ENCODE results near the gene PDRG1. TPM values are rescaled to one million over a fixed set of nuclear protein-coding genes. Genes with fewer than 3 reads are reported as not detected.

Gene PDRG1
- total RNA-seq, 1 experiment from 2014 or later = 23.9 TPM

Other genes with a start within 250 kb of the PDRG1 start
- gene BCL2L1, start 229.2 kb downstream of the PDRG1 start, total RNA-seq (2014; rRNA removed; shearing (Covaris generic)) = 33.1 and 33.4 TPM in 2 replicates
- gene TPX2, start 212.8 kb downstream of the PDRG1 start, total RNA-seq (2014; rRNA removed; shearing (Covaris generic)) = 237 and 240 TPM in 2 replicates
- gene MYLK2, start 132.7 kb downstream of the PDRG1 start, total RNA-seq (2014; rRNA removed; shearing (Covaris generic)) = 3.1 and 3.5 TPM in 2 replicates
- 55.5 and 69.0 TPM in 2 replicates for gene FOXS1, start 106.4 kb downstream of the PDRG1 start, total RNA-seq (2014; rRNA removed; shearing (Covaris generic))
- 2.5 and 2.9 TPM in 2 replicates for gene DUSP15, start 81.5 kb downstream of the PDRG1 start, total RNA-seq (2014; rRNA removed; shearing (Covaris generic))
- gene TTLL9, start 81.4 kb downstream of the PDRG1 start, total RNA-seq (2014; rRNA removed; shearing (Covaris generic)) = 0.05 TPM in 1 of 2 replicates, not detected in the other
- gene XKR7, start 16.1 kb upstream of the PDRG1 start, total RNA-seq (2014; rRNA removed; shearing (Covaris generic)) = 0.02 and 0.03 TPM in 2 replicates
- 0.71 and 1.2 TPM in 2 replicates for gene CCM2L, start 58.4 kb upstream of the PDRG1 start, total RNA-seq (2014; rRNA removed; shearing (Covaris generic))
- gene HCK, start 100.2 kb upstream of the PDRG1 start, total RNA-seq (2014; rRNA removed; shearing (Covaris generic)) = not detected in 2 replicates
- 40.0 and 42.6 TPM in 2 replicates for gene TM9SF4, start 157.7 kb upstream of the PDRG1 start, total RNA-seq (2014; rRNA removed; shearing (Covaris generic))